HEK293 (cell line): ENCODE results near the gene ABHD16A.

Source experiments
- IKZF3 ChIP-seq: fragments of 450-650 bp; IDR thresholded peaks from 2 replicates; pipeline ENCODE4 v1.5.0; 2018; ENCODE audit warnings: missing biosample characterization, mild to moderate bottlenecking, missing genetic modification characterization, moderate library complexity
- KLF16 ChIP-seq: fragments of 450-650 bp; formaldehyde crosslinking; IDR thresholded peaks from 2 replicates; pipeline ENCODE4 v1.5.1; 2017; ENCODE audit warnings: missing biosample characterization, missing genetic modification characterization
- KLF9 ChIP-seq: fragments of 450-650 bp; formaldehyde crosslinking; IDR thresholded peaks from 2 replicates; pipeline ENCODE4 v1.5.1; 2016; ENCODE audit warnings: missing biosample characterization, missing genetic modification characterization, low read depth
- REPIN1 ChIP-seq: fragments of 450-650 bp; formaldehyde crosslinking; IDR thresholded peaks from 2 replicates; pipeline ENCODE4 v1.5.1; 2017; ENCODE audit warnings: missing biosample characterization, missing genetic modification characterization, low read depth
- SP3 ChIP-seq: fragments of 450-650 bp; formaldehyde crosslinking; IDR thresholded peaks from 2 replicates; pipeline ENCODE4 v1.5.1; 2016; ENCODE audit warnings: missing biosample characterization, missing genetic modification characterization
- TRIM28 ChIP-seq: IDR thresholded peaks from 2 replicates; pipeline ENCODE4 v1.6.1; 2011; ENCODE audit warnings: low read length, control low read depth, borderline replicate concordance
- YY1 ChIP-seq: fragments of 450-650 bp; formaldehyde crosslinking; IDR thresholded peaks from 2 replicates; pipeline ENCODE4 v1.5.1; 2018; ENCODE audit warnings: missing biosample characterization, missing genetic modification characterization
- ZFHX2 ChIP-seq: fragments of 450-650 bp; formaldehyde crosslinking; conservative IDR thresholded peaks from 2 replicates; pipeline ENCODE4 v1.5.1; 2016; ENCODE audit warnings: missing biosample characterization, missing genetic modification characterization
- ZFP37 ChIP-seq: fragments of 450-650 bp; formaldehyde crosslinking; IDR thresholded peaks from 2 replicates; pipeline ENCODE4 v1.5.1; 2016; ENCODE audit warnings: missing biosample characterization, missing genetic modification characterization
- ZNF324 ChIP-seq: fragments of 450-650 bp; formaldehyde crosslinking; IDR thresholded peaks from 2 replicates; pipeline ENCODE4 v1.5.1; 2016; ENCODE audit warnings: missing biosample characterization, missing genetic modification characterization
- ZNF341 ChIP-seq: fragments of 450-650 bp; formaldehyde crosslinking; IDR thresholded peaks from 2 replicates; pipeline ENCODE4; 2016; ENCODE audit warnings: low read depth, missing biosample characterization, missing genetic modification characterization
- ZNF48 ChIP-seq: fragments of 450-650 bp; formaldehyde crosslinking; IDR thresholded peaks from 2 replicates; pipeline ENCODE4 v1.5.1; 2016; ENCODE audit warnings: missing biosample characterization, missing genetic modification characterization
- ZNF501 ChIP-seq: fragments of 450-650 bp; formaldehyde crosslinking; IDR thresholded peaks from 2 replicates; pipeline ENCODE4 v1.5.1; 2016; ENCODE audit warnings: missing biosample characterization, missing genetic modification characterization
- ZNF561 ChIP-seq: fragments of 450-650 bp; IDR thresholded peaks from 2 replicates; pipeline ENCODE4 v1.5.1; 2018; ENCODE audit warnings: missing biosample characterization, missing genetic modification characterization, borderline replicate concordance
- ZNF596 ChIP-seq: fragments of 450-650 bp; IDR thresholded peaks from 2 replicates; pipeline ENCODE4 v1.5.0; 2018; ENCODE audit warnings: missing biosample characterization, mild to moderate bottlenecking, missing genetic modification characterization, moderate library complexity
- ZNF629 ChIP-seq: fragments of 450-650 bp; formaldehyde crosslinking; IDR thresholded peaks from 2 replicates; pipeline ENCODE4 v1.5.1; 2017; ENCODE audit warnings: missing biosample characterization, missing genetic modification characterization
- ZNF660 ChIP-seq: fragments of 450-650 bp; IDR thresholded peaks from 2 replicates; pipeline ENCODE4 v1.5.1; 2018; ENCODE audit warnings: missing biosample characterization, mild to moderate bottlenecking, missing genetic modification characterization
- TF ChIP-seq, protein P1 (sequence below): fragments of 450-650 bp; formaldehyde crosslinking; IDR thresholded peaks from 2 replicates; pipeline ENCODE4 v1.5.1; 2016; ENCODE audit warnings: missing biosample characterization, missing genetic modification characterization
- TF ChIP-seq, protein P2 (sequence below): fragments of 450-650 bp; formaldehyde crosslinking; IDR thresholded peaks from 2 replicates; pipeline ENCODE4 v1.5.1; 2016; ENCODE audit warnings: missing biosample characterization, missing genetic modification characterization
- TF ChIP-seq, protein P3 (sequence below): fragments of 450-650 bp; formaldehyde crosslinking; conservative IDR thresholded peaks from 2 replicates; pipeline ENCODE4 v1.5.1; 2016; ENCODE audit warnings: low read depth, missing biosample characterization, missing genetic modification characterization
- TF ChIP-seq, protein P4 (sequence below): fragments of 450-650 bp; formaldehyde crosslinking; IDR thresholded peaks from 2 replicates; pipeline ENCODE4 v1.5.1; 2016; ENCODE audit warnings: missing biosample characterization, missing genetic modification characterization
- TF ChIP-seq, protein P5 (sequence below): fragments of 450-650 bp; formaldehyde crosslinking; IDR thresholded peaks from 2 replicates; pipeline ENCODE4 v1.5.1; 2016; ENCODE audit warnings: missing biosample characterization, missing genetic modification characterization, borderline replicate concordance
- TF ChIP-seq, protein P6 (sequence below): fragments of 450-650 bp; formaldehyde crosslinking; IDR thresholded peaks from 2 replicates; pipeline ENCODE4 v1.5.1; 2016; ENCODE audit warnings: missing biosample characterization, missing genetic modification characterization

The ABHD16A gene

DNA sequence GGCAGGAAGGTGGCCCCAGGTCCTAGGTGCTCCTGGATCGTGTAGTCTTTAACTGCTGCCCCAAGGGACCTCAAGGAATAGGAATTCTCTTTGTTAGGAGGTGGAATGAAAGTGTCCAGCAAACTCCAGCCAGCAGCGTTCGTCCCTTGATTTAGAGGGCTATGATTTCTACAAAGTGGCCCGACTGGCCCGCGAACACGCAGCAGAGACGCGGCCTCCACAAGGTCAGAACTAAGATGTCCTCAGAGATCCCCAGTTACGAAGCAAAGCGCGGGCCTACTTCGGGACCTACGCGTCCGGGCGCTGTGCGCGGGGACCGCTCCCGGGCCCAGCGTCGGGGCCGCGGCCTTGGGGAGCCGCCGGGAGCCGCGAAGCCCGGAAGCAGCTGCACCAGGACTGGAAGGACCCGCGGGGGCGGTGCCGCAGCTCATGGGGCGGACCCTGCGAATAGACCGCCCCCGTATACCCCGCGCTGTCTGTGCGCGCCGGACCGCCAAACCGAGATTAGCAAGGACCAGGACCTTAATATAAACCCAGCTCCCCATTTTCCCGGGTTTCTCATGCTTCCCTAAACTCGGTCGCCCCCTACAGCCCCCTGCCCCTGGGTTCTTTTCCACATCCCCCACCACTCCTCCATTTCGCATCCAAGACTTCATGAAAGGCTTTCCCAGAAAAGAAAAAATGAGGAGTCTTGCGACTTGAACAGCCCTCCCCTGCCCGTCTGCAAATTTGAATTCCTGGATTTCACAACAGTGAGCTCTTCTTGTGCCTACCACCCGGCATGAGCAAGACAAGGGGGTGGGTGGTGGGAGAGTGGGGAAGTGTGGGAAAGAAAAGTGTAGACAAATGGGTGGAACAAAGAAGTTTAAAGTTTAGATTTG is 42.5 kb downstream of the ABHD16A start, which contains the start of gene C6orf47 (continued):
- TF ChIP-seq, protein P1, sequence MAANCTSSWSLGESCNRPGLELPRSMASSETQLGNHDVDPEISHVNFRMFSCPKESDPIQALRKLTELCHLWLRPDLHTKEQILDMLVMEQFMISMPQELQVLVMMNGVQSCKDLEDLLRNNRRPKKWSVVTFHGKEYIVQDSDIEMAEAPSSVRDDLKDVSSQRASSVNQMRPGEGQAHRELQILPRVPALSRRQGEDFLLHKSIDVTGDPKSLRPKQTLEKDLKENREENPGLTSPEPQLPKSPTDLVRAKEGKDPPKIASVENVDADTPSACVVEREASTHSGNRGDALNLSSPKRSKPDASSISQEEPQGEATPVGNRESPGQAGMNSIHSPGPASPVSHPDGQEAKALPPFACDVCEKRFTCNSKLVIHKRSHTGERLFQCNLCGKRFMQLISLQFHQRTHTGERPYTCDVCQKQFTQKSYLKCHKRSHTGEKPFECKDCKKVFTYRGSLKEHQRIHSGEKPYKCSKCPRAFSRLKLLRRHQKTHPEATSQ (tag by site-specific recombination): no peak
- 0 out of 2 replicates have a peak, but pooled peaks have one; percentile 42 for TF ChIP-seq REPIN1 (tag by site-specific recombination)
- TF ChIP-seq, protein P2, sequence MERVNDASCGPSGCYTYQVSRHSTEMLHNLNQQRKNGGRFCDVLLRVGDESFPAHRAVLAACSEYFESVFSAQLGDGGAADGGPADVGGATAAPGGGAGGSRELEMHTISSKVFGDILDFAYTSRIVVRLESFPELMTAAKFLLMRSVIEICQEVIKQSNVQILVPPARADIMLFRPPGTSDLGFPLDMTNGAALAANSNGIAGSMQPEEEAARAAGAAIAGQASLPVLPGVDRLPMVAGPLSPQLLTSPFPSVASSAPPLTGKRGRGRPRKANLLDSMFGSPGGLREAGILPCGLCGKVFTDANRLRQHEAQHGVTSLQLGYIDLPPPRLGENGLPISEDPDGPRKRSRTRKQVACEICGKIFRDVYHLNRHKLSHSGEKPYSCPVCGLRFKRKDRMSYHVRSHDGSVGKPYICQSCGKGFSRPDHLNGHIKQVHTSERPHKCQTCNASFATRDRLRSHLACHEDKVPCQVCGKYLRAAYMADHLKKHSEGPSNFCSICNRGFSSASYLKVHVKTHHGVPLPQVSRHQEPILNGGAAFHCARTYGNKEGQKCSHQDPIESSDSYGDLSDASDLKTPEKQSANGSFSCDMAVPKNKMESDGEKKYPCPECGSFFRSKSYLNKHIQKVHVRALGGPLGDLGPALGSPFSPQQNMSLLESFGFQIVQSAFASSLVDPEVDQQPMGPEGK (tag by site-specific recombination): peak; percentile 88
- peak; percentile 69 for TF ChIP-seq KLF16 (tag by site-specific recombination)
- TF ChIP-seq, protein P3, sequence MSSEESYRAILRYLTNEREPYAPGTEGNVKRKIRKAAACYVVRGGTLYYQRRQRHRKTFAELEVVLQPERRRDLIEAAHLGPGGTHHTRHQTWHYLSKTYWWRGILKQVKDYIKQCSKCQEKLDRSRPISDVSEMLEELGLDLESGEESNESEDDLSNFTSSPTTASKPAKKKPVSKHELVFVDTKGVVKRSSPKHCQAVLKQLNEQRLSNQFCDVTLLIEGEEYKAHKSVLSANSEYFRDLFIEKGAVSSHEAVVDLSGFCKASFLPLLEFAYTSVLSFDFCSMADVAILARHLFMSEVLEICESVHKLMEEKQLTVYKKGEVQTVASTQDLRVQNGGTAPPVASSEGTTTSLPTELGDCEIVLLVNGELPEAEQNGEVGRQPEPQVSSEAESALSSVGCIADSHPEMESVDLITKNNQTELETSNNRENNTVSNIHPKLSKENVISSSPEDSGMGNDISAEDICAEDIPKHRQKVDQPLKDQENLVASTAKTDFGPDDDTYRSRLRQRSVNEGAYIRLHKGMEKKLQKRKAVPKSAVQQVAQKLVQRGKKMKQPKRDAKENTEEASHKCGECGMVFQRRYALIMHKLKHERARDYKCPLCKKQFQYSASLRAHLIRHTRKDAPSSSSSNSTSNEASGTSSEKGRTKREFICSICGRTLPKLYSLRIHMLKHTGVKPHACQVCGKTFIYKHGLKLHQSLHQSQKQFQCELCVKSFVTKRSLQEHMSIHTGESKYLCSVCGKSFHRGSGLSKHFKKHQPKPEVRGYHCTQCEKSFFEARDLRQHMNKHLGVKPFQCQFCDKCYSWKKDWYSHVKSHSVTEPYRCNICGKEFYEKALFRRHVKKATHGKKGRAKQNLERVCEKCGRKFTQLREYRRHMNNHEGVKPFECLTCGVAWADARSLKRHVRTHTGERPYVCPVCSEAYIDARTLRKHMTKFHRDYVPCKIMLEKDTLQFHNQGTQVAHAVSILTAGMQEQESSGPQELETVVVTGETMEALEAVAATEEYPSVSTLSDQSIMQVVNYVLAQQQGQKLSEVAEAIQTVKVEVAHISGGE (tag by site-specific recombination): peak; percentile 76
- TF ChIP-seq, protein P4, sequence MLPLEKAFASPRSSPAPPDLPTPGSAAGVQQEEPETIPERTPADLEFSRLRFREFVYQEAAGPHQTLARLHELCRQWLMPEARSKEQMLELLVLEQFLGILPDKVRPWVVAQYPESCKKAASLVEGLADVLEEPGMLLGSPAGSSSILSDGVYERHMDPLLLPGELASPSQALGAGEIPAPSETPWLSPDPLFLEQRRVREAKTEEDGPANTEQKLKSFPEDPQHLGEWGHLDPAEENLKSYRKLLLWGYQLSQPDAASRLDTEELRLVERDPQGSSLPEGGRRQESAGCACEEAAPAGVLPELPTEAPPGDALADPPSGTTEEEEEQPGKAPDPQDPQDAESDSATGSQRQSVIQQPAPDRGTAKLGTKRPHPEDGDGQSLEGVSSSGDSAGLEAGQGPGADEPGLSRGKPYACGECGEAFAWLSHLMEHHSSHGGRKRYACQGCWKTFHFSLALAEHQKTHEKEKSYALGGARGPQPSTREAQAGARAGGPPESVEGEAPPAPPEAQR (tag by site-specific recombination): no peak
- TF ChIP-seq IKZF3 (tag by site-specific recombination): peak; percentile 59
- TF ChIP-seq, protein P5, sequence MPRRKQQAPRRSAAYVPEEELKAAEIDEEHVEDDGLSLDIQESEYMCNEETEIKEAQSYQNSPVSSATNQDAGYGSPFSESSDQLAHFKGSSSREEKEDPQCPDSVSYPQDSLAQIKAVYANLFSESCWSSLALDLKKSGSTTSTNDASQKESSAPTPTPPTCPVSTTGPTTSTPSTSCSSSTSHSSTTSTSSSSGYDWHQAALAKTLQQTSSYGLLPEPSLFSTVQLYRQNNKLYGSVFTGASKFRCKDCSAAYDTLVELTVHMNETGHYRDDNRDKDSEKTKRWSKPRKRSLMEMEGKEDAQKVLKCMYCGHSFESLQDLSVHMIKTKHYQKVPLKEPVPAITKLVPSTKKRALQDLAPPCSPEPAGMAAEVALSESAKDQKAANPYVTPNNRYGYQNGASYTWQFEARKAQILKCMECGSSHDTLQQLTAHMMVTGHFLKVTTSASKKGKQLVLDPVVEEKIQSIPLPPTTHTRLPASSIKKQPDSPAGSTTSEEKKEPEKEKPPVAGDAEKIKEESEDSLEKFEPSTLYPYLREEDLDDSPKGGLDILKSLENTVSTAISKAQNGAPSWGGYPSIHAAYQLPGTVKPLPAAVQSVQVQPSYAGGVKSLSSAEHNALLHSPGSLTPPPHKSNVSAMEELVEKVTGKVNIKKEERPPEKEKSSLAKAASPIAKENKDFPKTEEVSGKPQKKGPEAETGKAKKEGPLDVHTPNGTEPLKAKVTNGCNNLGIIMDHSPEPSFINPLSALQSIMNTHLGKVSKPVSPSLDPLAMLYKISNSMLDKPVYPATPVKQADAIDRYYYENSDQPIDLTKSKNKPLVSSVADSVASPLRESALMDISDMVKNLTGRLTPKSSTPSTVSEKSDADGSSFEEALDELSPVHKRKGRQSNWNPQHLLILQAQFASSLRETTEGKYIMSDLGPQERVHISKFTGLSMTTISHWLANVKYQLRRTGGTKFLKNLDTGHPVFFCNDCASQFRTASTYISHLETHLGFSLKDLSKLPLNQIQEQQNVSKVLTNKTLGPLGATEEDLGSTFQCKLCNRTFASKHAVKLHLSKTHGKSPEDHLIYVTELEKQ (tag by site-specific recombination): no peak
- no peak for TF ChIP-seq ZFP37 (tag by site-specific recombination)
- TF ChIP-seq ZNF48: no peak
- peak; percentile 88 for TF ChIP-seq ZNF660 (tag by site-specific recombination)
- TF ChIP-seq KLF9: peak; percentile 82
- peak; percentile 49; the same call in 1 of the 2 replicates for TF ChIP-seq ZNF501 (tag by site-specific recombination)
- TF ChIP-seq ZNF629 (tag by site-specific recombination): peak; percentile 58; the same call in 1 of the 2 replicates
- TF ChIP-seq TRIM28: no peak
- TF ChIP-seq, protein P6, sequence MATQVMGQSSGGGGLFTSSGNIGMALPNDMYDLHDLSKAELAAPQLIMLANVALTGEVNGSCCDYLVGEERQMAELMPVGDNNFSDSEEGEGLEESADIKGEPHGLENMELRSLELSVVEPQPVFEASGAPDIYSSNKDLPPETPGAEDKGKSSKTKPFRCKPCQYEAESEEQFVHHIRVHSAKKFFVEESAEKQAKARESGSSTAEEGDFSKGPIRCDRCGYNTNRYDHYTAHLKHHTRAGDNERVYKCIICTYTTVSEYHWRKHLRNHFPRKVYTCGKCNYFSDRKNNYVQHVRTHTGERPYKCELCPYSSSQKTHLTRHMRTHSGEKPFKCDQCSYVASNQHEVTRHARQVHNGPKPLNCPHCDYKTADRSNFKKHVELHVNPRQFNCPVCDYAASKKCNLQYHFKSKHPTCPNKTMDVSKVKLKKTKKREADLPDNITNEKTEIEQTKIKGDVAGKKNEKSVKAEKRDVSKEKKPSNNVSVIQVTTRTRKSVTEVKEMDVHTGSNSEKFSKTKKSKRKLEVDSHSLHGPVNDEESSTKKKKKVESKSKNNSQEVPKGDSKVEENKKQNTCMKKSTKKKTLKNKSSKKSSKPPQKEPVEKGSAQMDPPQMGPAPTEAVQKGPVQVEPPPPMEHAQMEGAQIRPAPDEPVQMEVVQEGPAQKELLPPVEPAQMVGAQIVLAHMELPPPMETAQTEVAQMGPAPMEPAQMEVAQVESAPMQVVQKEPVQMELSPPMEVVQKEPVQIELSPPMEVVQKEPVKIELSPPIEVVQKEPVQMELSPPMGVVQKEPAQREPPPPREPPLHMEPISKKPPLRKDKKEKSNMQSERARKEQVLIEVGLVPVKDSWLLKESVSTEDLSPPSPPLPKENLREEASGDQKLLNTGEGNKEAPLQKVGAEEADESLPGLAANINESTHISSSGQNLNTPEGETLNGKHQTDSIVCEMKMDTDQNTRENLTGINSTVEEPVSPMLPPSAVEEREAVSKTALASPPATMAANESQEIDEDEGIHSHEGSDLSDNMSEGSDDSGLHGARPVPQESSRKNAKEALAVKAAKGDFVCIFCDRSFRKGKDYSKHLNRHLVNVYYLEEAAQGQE (tag by site-specific recombination): 0 out of 2 replicates have a peak, but pooled peaks have one; percentile 31
- TF ChIP-seq ZNF561 (tag by site-specific recombination): peak; percentile 88
- peak; percentile 84 for TF ChIP-seq SP3 (tag by site-specific recombination)
- TF ChIP-seq YY1 (tag by site-specific recombination): no peak
- TF ChIP-seq ZFHX2 (tag by site-specific recombination): peak; percentile 74
- TF ChIP-seq ZNF341 (tag by site-specific recombination): peak; percentile 66
- 0 out of 2 replicates have a peak, but pooled peaks have one; percentile 25 for TF ChIP-seq ZNF596 (tag by site-specific recombination)
- TF ChIP-seq ZNF324 (tag by site-specific recombination): 0 out of 2 replicates have a peak, but pooled peaks have one; percentile 17
